NCI-H345 treated with DMSO at 0.1 percent for 48 hours (cell line): ENCODE measurements around the gene BLOC1S5.
"Not testable (repeated sequence)": the region's sequence is repeated elsewhere in the genome, so short reads cannot be mapped to it uniquely, and the experiment has no call there.

Experiments
- DNase-seq: peaks from one replicate; lab custom pipeline; 2025; ENCODE audit not compliant: unreplicated experiment; lab: John Stamatoyannopoulos, UW

The BLOC1S5 gene

GRCh38 chr6:7998103-7998725, 66.0 kb downstream of the BLOC1S5 start:
- no peak for DNase-seq

DNA sequence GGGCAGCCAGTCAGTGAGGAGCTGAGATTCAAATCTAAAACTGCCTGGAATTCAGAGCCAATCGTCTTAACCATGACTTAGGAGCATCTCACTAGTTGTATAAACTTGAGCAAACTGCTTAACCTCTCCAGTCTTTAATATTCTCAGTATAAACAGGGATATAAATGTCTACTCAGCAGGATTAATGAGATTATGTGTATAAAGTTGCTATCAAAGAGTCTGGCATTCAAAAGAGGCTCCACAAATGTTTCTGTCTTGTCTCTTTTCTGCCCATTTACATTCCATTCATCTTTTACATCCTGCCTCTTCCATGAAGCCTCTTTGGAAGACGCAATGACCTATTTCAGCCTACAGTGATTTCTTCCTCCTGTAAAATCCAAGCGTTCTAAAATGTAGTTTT, 66.9 kb downstream of the BLOC1S5 start:
- DNase-seq = no peak

GRCh38 chr6:7996538-7997111, 67.6 kb downstream of the BLOC1S5 start:
- no peak for DNase-seq

DNA sequence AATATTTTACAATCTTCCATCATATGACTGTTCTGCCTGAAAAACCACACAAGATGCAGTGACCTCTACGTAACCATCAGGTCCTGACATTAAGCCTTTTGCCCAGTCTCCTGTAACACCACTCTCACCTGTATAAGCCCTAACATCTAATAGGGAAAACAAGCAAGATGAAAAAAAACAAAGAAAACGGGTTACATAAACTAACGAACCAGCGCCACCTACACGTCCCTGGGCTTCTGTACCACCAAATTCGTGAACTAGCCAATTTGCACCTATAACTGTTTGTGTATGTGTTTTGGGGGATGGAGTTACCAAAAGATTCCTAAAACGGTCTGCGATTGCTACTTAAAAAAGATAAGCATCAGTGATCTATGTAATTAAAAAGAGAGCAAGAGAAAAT, 70.2 kb downstream of the BLOC1S5 start:
- DNase-seq = no peak

DNA sequence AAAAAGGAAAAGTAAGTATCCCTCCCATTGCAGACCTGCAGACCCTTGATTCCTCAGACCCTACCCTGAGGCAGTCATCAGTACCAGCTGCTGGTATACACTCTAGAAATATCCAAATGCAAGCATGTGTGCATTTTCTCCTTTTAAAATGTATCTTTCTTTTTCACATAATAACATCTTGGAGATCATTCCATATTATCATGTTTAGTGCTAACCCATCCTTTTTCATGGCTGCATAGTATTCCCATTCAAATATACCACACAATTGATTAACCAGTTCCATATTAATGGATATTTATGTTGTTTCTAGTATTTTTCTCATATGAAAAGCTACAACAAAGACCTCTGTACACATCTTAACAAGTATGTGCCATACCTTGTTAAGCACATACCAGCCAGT, 70.8 kb downstream of the BLOC1S5 start:
- DNase-seq = no peak

- no peak for DNase-seq
Measured at GRCh38 chr6:7992002-7992815, 72.0 kb downstream of the BLOC1S5 start.

- no peak for DNase-seq
Measured at GRCh38 chr6:7991536-7991935, 72.7 kb downstream of the BLOC1S5 start.

DNA sequence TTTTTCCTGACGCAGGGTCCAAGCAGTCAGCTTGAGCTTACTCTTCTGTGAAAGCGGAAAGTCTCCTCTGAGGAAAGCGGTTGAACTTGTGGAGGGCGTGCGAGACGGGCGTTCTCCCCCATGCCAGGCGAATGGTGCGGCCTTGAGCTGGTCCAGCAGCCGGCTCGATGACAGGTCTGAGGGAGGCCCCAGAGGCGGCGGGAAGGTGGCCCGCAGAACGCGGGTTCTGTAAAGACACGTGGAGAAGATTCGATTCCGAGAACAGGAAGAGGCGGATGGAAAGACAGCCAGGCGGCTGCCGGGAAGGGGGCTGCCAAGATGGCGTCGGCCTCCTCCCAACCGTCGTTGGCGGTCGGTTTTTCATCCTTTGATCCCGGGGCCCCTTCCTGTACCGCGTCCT, 78.0 kb downstream of the BLOC1S5 start:
- DNase-seq = no peak

DNA sequence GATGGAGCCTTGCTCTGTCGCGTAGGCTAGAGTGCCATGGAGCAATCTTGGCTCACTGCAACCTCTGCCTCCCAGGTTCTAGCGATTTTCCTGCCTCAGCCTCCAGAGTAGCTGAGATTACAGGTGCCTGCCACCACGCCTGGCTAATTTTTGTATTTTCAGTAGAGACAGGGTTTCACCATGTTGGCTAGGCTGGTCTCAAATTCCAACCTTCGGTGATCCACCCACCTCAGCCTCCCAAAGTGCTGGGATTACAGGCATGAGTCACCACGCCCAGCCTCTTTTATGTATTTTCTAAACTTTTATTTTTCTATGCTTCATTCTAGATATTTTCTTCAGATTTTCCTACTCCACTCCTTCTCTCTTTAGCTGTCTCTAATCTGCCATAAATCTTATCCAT, 80.2 kb downstream of the BLOC1S5 start:
- DNase-seq = not testable (repeated sequence)

GRCh38 chr6:7979831-7980230, 84.4 kb downstream of the BLOC1S5 start:
- no peak for DNase-seq

DNA sequence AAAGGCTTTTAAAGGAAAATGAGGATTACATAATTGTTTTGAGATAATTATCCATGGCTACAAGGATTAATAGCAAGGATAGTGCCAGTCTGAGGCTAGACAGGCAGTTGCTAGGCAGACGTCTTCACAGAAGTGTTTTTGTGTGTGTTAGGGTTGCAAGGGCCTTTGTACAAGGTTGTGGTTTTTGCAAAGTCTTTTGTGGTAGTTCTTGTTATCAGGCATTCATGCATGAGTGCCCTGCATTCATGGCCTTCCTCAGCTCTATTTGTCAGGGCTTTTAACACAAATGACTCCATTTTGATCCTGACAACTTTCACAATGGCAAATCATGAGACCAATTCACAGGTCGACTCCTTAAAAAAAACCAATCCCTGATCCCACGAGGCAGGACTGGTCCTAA, 85.5 kb downstream of the BLOC1S5 start:
- no peak for DNase-seq

DNA sequence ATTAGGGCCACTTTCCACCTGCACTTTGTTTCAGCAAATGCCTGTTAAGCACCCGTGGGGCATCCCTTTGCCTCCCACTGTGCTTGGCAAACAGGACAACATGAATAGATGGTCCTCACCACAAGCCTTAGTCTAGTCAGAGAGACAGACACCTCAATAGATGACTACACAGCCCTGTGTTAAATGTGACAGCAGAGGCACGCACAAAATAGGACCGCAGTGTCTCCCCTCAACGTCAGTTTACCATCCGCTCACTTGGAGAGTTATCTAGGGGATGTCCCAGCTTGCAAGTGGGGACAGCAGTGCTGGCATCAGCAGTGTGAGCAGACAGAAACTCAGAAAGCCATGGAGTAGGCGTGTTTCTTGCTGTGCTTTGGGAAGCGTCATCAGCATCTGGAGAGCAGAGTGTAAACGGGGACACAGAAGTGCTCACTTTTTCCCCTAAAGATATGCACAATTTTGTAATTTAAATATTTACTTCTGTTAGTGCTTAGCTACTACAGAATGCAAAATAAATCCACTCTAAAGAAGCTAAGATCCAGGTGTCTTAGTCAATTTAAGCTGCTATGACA, 87.6 kb downstream of the BLOC1S5 start:
- DNase-seq = no peak

GRCh38 chr6:7975764-7976146, 88.4 kb downstream of the BLOC1S5 start:
- no peak for DNase-seq

DNA sequence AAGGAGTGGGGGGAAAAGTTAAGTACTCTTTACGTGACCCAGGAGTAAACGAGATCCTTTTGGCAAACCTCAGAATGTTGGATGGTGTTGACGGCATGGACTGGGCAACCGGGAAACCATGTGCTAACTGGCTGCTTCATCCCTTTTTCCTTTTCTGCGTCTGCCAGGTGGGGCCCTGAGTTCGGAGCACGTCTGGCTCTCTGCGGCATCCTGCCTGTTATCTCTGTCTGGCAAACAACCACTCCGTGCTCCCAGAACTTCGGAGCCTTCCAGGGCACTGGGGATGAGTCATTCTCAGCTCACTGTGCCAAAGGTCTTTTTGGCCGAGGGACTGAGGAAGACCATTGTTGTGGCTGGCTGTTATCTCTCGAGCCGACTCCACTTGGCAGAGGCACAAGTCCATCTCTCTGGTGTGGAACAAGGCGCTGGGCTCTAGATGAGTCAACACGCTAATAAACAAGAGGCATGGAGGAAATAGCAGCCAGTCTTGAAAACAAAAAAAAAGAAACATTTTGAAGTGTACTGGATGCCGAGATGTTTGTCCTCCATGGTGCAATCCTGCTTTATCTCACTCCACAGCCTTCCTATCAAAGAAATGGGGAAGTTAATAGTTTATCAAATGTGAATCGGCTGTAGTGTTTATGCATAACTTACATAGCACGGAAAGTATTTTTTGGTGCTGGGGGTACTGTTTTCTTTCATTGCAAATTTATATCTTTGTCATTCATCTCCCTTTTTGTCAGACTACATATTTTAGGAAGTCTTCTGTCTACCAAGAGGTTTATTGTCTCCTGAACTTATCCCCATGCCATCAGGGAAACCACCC, 89.0 kb downstream of the BLOC1S5 start:
- DNase-seq = no peak

DNA sequence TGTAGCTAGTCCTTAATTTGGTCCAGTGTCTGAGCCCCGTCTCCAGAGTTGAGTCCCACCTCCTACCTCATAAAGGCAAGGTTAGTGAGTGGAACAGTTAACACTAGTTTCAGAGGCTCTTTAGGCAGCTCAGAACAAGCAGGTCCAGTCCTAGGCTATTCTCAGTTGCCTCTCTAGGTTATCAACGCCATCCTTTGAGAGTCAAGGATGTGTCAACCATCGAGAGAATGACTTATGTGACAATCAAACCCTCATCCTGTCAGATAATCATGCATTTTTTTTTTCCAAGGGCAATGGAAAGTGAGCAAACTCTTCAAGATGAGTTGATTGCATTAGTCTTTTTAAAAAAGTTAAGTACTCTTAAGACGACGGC, 89.6 kb downstream of the BLOC1S5 start:
- DNase-seq = no peak

DNA sequence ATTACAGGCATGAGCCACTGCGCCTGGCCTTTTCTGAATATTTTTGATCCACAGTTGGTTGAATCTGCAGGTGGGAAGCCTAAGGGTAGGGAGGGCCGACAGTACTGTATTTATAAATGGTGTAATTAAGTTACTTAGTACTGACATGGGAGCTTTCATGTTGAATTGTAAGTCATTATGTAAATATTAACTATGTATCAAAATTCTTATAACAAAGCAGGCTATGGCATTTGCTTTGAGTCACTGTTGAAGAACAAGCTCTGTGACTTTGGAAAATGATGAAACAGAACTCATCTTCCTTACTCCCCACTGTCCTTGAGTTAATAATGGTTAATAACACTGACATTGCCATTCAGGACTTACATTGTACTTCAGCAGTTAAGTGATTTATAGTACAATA, 90.6 kb downstream of the BLOC1S5 start:
- DNase-seq = no peak

DNA sequence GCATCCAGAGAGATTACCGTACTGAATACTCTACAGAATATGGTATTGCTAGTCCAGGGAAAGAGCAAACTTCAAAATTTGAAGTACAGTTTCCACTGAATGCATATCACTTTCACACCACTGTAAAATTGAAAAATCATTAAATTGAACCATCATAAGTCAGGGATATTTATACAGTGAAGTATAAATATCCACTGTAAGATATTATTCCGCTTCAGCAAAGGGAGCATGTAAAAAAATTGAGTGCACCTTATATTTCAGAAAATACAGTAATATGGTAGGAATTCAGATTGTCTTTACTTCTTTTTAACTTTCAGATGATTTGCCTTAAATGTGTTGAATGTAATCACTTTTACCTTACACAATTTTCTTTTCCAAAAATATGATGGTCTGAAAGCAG, 92.7 kb downstream of the BLOC1S5 start:
- no peak for DNase-seq

DNA sequence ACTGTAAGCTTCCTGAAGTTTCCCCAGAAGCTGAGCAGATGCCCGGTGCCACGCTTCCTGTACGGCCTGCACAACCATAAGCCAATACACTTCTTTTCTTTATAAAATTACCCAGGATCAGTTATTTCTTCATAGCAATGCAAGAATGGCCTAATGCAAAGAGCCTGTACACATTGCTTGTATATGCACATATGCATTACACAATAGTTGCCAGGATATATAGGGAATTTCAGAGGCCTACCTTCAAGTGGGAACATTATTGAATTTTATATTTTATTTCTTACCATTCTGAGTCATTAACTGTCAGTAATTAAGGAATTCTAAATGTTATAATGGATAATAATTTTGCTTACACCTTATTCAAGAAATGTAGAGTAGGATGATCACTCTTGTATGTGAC, 93.6 kb downstream of the BLOC1S5 start:
- DNase-seq = no peak
